ENCODE data around the gene MCF2L. TPM values are rescaled to one million over a fixed set of nuclear protein-coding genes. Genes with fewer than 3 reads are reported as not detected.
A peak's percentile ranks its signal among the peaks of the same experiment; 100 is the strongest.

MCF2L gene
- total and polyA plus RNA-seq, 4 donors: 21.0 to 78.7 (median 35.9) TPM

DNA sequence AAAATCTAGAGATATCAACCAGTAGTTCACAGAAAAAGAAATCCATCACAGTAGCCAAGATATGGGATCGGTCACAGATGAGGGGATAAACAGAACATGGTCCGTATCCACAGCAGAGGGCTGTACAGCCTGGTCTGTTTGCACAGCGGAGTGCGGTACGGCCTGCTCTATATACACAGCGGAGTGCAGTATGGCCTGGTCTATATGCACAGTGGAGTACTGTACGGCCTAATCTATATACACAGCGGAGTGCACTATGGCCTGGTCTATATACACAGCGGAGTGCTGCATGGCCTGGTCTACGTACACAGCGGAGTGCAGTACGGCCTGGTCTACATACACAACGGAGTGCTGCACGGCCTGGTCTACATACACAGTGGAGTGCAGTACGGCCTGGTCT lies 43.0 kb upstream of the MCF2L start:
- Histone ChIP-seq H3K9me3 (ENCODE audit: control insufficient read depth in 4 of 4, insufficient read depth in 3 of 4, low read length in 3 of 4) (peaks cover 0 to 4% (median 1%) of the 10 kb centered on the region in 4 donors), H3K27ac (ENCODE audit: low read depth in 1 of 2, low read length in 1 of 2) (no peak overlapping the region), H3K36me3 (ENCODE audit: control insufficient read depth in 4 of 4, insufficient read depth in 4 of 4, low read length in 4 of 4) (no peaks in the 10 kb centered on the region), H3K4me3 (no peak overlapping the region), H3K9ac (ENCODE audit: insufficient read depth in 1 of 2, low read length in 2 of 2) (no peak overlapping the region), H3K27me3 (ENCODE audit: control insufficient read depth in 3 of 3, insufficient read depth in 3 of 3, low read length in 2 of 3) (no peaks in the 10 kb centered on the region), H3K4me1 (ENCODE audit: control insufficient read depth in 5 of 5, insufficient read depth in 5 of 5, low read length in 5 of 5) (peaks cover 0 to 19% (median 9%) of the 10 kb centered on the region in 5 donors)
- TF ChIP-seq, protein P1, sequence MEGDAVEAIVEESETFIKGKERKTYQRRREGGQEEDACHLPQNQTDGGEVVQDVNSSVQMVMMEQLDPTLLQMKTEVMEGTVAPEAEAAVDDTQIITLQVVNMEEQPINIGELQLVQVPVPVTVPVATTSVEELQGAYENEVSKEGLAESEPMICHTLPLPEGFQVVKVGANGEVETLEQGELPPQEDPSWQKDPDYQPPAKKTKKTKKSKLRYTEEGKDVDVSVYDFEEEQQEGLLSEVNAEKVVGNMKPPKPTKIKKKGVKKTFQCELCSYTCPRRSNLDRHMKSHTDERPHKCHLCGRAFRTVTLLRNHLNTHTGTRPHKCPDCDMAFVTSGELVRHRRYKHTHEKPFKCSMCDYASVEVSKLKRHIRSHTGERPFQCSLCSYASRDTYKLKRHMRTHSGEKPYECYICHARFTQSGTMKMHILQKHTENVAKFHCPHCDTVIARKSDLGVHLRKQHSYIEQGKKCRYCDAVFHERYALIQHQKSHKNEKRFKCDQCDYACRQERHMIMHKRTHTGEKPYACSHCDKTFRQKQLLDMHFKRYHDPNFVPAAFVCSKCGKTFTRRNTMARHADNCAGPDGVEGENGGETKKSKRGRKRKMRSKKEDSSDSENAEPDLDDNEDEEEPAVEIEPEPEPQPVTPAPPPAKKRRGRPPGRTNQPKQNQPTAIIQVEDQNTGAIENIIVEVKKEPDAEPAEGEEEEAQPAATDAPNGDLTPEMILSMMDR (IDR thresholded peaks at IDR 0.05; ENCODE audit: control extremely low read depth, extremely low read depth): no peak
- ATAC-seq (ENCODE audit: insufficient read depth, low FRiP score) (no peak), DNase-seq (no peak)
- WGBS, 2 donors: 98% methylated on average over 15 of the region's 15 CpGs

DNA sequence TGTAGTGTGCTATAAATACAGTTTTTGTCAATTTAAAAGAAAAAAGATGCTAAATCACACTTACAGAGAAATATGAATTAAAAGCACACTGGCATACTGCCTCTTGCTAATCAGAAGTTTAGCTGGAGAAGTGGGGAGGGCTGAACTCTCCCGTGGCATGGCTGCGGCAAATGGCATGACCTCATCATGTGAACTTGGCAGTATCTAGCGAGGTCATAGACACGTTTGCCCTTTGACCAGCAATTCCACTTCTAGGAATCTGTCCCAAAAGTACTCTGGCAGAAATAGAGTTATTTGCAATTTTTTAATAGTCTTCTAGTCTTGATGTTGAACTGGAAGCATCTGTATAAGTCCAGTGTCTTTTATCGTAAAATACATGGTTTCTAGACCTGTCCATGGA lies 42.0 kb upstream of the MCF2L start:
- no peaks in the 10 kb centered on the region for H3K36me3 ChIP-seq (ENCODE audit: control insufficient read depth in 4 of 4, insufficient read depth in 4 of 4, low read length in 4 of 4)
- WGBS, 2 donors: 90 to 91% methylated on average over 5 of the region's 5 CpGs

DNA sequence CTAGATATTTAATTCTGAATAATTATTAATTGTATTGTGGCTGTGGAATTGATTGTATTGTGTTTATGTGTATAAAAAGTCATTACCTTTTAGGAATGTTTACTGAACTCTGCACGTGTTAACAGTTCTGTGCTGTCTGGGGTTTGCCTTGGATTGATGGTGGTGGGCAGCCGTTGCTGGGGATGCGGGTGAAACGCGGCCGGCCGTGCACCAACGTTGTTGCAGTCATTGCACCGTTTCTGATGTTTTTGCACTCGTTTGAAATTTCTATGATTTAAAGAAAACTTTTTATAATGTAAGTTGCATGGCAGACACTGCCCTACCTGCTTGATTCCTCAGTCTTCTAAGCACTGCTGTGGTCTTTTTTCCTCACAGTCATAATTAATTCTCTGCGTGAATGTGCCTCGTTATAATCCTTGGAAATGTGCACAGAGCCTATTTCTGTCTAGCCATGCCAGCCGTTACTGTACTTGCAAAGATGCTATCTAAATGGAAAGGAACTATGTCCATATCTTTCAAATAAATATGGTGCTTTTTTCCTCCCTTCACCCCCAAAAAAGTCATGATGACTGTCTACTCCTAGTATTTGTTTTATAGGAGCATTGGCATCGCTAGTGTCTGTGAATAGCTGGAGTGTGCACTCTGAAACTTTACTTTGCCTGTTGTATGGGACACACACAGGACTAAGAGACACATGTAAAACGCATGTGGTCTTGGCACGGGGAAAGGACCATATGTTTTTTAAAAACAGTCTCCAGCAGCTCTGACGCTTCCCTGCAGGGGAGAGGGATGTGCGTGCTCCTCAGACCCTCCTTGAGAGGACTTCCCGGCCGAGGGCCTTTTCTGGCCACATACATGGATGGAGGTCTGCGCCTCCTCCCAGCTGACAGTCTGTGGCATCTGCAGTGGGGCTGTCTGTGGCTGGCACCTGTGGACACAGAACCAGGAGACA lies 40.7 kb upstream of the MCF2L start:
- H3K4me3 ChIP-seq: no peak overlapping the region
- no peak overlapping the region for H3K9ac ChIP-seq (ENCODE audit: insufficient read depth in 1 of 2, low read length in 2 of 2)
- TF ChIP-seq, protein P1 (IDR thresholded peaks at IDR 0.05; ENCODE audit: control extremely low read depth, extremely low read depth): no peak
- WGBS, 2 donors: 69 to 73% methylated on average over 21 of the region's 21 CpGs
- H3K36me3 ChIP-seq (ENCODE audit: control insufficient read depth in 4 of 4, insufficient read depth in 4 of 4, low read length in 4 of 4): no peaks in the 10 kb centered on the region
- ATAC-seq (ENCODE audit: insufficient read depth, low FRiP score) (no peak), DNase-seq (peak; percentile 62 to 80 (median 74))
- no peaks in the 10 kb centered on the region for H3K27me3 ChIP-seq (ENCODE audit: control insufficient read depth in 3 of 3, insufficient read depth in 3 of 3, low read length in 2 of 3)
- H3K4me1 ChIP-seq (ENCODE audit: control insufficient read depth in 5 of 5, insufficient read depth in 5 of 5, low read length in 5 of 5): peaks cover 0 to 19% (median 9%) of the 10 kb centered on the region in 5 donors
- H3K9me3 ChIP-seq (ENCODE audit: control insufficient read depth in 4 of 4, insufficient read depth in 3 of 4, low read length in 3 of 4): peaks cover 0 to 4% (median 1%) of the 10 kb centered on the region in 4 donors
- peak overlapping the region in 1 of 2 donors; percentile 15 for H3K27ac ChIP-seq (ENCODE audit: low read depth in 1 of 2, low read length in 1 of 2)

More for the DNA sequence above, 42.0 kb upstream of the MCF2L start:
- H3K9ac ChIP-seq (ENCODE audit: insufficient read depth in 1 of 2, low read length in 2 of 2): no peak overlapping the region
- H3K27me3 ChIP-seq (ENCODE audit: control insufficient read depth in 3 of 3, insufficient read depth in 3 of 3, low read length in 2 of 3): no peaks in the 10 kb centered on the region
- H3K27ac ChIP-seq (ENCODE audit: low read depth in 1 of 2, low read length in 1 of 2): no peak overlapping the region
- H3K4me3 ChIP-seq: no peak overlapping the region
- DNase-seq: no peak
- ATAC-seq (ENCODE audit: insufficient read depth, low FRiP score): no peak
- H3K4me1 ChIP-seq (ENCODE audit: control insufficient read depth in 5 of 5, insufficient read depth in 5 of 5, low read length in 5 of 5): peaks cover 0 to 19% (median 9%) of the 10 kb centered on the region in 5 donors
- TF ChIP-seq, protein P1 (IDR thresholded peaks at IDR 0.05; ENCODE audit: control extremely low read depth, extremely low read depth): no peak
- H3K9me3 ChIP-seq (ENCODE audit: control insufficient read depth in 4 of 4, insufficient read depth in 3 of 4, low read length in 3 of 4): peaks cover 0 to 4% (median 1%) of the 10 kb centered on the region in 4 donors

Data from lung (tissue), 12 donors.